Endometrium (tissue), 2 donors: ENCODE results near the gene CUTA.

Experiments used
- FAIRE-seq: peaks from 2 replicates; lab custom pipeline; 2012; peaks lifted over from hg19 to GRCh38; lab: Jason Lieb, UNC
- donor health status: control.
- donor health status: control.

The CUTA gene

DNA sequence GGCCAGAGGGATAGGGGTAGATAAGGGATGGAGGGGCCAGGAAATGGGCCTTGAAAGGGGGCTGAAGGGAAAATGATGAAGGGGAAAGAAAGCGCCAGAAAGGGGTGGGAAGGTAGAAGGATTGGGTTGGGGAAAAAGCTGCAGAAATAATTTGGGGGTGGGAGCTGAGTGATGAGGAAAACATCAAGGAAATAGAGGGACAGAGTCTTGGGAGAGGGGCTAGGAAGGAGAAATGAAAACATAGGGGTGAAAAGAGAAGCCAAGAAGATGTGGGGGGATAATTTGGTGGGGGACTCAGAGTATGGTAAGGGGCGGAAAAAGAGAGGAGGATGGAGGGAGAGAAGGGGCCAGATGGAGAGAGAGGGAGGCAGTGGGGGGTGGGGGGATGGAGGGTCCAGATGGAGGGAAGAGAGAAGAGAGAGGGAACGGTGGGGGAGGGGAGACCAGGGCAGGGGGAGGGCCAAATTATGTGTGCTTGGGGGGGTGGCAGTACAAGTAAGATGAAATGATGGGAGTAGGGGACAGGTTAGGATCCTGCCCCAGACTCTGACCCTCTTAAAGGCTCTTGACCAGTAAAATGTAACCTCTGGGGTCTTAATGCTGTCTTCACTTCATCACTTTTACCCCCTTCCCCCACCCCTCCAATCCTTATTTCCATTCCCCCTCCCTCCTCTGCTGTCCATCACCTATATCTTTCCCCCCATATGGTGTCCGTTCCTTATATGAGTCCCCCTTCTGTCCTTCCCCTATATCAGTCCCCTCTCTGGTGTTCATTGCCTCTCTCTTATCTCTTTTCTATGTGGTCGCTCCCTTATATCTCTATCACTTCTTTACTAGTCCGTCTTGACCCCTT lies 2.8 kb upstream of the CUTA start:
- FAIRE-seq, result no peak

DNA sequence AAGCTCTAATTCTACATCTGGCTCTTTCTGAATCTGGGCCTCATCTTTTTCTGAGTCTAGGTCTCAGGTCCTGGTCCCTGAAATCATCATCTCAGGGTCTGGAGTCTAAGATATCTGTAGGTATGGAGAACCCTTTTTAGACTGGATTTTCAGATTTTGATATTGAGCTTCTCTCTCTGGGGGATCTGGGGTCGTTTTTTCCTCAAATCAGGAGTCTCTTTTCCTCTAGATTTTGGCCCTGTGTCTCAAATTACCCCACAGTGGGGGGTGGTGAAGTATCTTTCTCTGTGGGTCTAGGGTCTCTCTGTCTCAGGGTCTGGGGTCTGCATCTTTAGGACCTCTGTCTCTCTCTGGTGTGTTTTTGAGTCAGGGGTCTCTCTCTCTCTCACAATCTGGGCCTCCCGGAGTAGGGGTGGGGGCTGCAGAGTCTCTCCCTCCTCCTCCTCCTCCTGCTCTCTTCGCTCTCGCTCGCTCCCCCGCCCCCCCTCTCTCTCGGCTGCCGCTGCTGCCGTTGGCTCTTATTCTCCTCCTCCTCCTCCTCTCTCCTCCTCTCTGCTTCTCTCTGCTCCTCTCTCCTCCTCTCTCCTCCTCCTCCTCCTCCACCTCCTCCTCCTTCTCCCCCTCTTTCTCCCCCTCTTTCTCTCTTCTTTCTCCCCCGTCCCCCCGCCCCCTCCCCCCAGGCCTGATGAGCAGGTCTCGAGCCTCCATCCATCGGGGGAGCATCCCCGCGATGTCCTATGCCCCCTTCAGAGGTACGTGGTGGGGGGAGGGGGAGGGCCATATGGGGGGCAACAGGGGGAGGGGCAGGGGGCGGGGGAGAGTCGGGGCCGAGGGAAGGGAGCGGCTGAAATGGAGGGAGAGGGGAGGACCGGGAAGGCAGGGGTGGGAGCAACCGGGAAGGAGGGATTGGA lies 1.9 kb upstream of the CUTA start, which contains the start of gene SYNGAP1:
SYNGAP1 (plus strand) TSS at position 486 of the 911 bp plus-strand sequence; CDS start at position 686, 200 bp downstream.
- no peak for FAIRE-seq

DNA sequence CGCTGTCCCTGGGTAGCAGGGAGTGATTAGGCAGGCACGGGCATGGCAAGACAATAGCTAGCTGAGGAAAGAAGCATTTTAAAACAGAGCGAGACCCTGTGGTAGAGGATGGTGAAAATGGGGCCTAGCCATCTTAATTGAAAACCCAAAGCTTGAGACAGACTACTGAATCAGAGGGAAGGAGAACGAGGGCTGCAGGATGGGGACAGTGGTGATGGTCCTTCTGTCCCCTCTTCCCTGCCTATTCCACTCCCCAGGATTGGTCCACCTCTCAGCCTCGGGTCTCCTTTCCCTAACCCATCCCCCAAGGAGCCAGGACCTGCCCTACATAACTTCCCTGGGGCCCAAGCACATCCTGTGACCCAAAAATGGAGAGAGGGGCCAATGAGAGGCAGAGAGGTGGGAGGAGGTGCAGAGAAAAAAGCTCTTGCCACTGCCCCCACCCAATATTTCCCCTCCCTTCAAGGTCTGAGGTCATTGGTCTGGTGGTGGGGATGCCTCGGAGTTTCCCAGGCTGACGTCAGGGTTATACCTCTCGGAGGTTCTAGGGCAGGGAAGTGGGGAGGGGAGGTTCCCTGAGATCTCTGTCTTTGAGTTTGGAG lies 884 bp upstream of the CUTA start:
- no peak for FAIRE-seq

DNA sequence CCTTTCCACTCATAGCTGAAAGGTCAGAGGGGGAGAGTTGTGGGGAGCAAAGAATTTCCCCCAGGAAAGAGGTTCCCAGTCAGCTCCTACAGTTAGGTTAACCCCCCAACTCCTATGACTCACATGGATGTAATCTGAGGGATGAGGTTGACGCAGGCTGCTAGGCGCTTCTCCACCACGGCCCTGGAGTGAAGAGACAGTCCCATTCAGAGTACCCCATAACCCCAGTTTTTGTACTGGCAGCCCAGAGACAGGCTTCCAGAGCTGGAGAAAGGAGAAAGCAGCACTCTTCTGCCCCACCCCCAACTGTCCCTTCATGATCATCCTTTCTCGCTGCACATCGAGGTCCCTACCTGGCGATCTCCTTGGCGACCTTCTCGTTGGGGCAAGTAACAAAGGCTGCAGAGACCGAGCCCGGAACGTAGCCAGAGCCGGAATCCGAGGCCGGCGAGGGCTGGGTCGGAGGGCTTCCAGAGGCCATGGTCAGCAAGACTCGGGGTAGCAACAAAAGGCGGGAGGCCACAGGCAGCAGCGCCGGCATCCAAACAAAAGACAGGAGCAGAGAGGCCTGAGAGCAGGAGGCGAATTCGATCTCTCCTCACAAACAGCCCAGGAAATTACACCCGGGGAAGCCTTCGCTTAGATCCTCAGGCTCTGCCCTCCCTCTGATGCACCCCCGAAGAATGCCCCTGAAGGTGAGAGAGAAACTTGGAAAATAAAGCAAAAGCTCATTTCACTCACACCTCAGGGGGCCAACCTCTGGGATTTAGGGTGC lies 592 bp downstream of the CUTA start:
- no peak for FAIRE-seq

DNA sequence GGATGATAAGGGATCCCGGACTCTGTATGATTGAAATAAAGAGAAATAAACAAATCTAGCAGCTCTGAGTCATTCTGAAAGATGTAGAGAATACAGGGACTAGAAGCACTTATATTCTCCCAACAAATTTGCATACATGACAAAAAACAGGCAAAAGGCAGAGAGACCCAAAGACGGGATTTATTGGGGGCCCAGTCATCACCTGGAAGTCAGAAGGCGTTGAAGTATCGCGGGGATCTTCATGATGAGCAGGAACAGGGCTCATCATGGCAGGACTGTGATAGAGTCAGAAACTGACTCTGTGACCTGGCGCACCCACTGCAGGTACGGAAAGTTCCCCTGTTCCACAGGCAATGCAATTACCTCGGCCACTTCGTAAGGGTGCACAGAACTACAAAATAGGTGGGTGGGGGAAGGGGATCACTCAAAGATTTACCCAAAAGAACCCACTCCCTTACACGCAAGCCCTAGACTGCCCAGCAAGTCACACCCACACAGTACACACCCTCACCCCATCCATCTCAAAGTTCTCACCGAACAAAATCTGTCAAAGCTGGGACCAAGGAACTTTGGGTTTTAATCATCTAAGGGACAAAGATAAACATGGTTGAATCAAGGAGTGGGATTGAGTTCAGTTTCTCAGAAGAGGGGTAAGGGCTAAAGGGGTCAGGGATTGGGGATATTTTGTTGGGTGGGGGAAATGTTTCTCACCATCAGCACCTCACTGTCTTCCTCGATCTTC lies 1.4 kb downstream of the CUTA start:
- no peak for FAIRE-seq

DNA sequence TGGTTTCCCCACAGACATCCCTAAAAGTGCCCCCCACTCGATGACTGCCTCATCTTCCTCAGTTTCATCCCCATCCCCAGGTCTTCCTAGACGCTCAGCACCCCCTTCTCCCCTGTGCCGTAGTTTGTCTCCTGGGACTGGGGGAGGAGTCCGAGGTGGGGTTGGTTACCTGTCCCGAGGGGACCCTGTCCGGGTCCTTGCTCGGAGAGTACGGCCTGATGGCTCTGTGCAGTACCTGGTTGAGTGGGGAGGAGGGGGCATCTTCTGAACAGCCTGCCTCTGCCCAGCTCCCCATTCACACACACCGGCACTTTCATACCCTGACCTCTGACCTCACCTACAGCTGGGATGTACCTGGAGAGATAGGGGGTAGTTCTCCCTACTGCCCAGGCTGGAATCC lies 2.1 kb downstream of the CUTA start:
- no peak for FAIRE-seq

DNA sequence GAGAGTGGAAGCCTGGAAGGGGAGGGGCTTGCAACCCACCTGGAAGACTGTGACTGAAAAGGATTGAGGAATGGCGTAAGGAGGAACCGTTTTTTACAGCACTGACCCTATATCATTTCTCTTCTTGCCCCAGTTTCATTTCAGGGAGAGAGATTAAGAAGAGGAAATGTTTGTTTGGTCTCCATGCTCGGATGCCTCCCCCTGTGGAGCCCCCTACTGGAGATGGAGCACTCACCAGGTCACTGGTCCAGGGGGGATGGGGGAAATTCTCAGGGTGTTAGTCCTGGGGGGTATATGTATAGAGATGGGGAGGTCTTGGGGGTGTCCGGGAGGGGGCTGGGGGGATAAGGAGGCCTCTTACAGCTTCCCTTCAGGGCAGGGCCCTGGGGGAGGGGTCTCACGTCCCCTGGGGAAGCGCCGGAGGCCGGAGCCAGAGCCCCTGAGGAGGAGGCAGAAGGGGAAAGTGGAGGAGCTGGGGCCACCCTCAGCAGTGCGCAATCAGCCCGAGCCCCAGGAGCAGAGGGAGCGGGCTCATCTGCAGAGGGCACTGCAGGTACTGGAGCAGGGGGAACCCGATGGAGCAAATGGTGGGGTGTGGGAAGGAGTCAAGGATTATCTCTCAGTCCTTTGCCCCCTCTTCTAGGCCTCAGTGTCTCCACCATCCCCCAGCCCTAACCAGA lies 3.2 kb downstream of the CUTA start:
- no peak for FAIRE-seq

DNA sequence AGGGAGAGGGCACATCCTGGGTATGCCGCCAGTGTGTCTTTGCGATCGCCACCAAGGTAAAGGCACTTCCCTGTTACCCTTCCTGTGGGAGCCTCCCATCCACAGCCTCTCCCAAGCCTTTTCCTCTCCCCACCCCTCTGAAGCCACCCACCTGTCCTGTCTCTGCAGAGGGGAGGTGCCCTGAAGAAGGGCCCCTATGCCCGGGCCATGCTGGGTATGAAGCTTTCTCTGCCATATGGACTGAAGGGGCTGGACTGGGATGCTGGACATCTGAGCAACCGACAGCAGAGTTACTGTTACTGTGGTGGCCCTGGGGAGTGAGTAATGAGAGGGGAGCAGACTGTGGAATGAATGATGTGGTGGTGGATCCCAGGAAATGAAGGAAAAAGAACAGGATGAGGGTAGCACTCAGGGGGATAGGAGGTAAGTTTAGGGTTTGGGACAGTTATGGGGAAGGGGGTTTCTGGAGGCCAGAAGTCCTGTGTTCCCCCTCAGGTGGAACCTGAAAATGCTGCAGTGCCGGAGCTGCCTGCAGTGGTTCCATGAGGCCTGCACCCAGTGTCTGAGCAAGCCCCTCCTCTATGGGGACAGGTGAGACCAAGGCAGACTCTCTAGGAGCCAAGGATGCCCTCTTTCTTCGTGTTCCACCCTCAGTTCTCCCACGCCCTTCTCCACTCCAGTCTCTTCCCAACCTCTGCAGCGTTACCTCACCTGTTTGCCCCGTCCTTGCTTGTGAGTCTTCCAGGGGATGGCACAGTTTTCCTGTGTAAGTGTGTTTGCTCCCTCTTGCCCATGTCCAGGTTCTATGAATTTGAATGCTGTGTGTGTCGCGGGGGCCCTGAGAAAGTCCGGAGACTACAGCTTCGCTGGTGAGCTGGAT lies 4.4 kb downstream of the CUTA start:
- no peak for FAIRE-seq

DNA sequence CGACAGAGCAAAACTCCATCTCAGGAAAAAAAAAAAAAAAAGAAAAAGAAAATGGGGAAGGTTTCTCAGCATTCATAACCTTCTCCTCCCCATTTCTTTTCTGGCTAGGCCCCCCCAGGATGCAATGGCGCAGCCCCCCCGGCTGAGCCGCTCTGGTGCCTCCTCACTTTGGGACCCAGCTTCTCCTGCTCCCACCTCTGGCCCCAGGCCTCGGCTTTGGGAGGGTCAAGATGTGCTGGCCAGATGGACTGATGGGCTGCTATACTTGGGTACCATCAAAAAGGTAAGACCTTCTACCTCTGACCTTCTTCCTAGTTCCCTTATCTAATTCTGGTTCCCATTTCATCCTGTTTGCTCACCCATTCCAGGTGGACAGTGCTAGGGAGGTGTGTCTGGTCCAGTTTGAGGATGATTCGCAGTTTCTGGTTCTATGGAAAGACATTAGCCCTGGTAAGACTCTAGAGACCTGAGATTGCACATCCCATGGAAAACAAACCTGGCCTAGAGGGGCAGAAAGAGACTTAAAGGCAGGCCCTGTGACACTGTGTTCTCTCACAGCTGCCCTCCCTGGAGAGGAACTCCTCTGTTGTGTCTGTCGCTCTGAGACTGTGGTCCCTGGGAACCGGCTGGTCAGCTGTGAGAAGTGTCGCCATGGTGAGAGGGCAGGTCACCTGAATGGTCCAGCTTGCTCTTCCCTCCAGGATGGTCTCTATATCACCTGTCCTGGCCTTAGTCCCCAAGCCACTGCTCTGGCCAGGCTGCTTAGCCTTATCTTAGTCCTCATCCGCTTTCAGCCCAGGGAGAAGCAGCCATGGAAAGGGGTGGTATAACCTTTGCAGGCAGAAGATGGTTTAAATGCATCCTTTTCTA lies 5.5 kb downstream of the CUTA start:
- FAIRE-seq, result no peak

DNA sequence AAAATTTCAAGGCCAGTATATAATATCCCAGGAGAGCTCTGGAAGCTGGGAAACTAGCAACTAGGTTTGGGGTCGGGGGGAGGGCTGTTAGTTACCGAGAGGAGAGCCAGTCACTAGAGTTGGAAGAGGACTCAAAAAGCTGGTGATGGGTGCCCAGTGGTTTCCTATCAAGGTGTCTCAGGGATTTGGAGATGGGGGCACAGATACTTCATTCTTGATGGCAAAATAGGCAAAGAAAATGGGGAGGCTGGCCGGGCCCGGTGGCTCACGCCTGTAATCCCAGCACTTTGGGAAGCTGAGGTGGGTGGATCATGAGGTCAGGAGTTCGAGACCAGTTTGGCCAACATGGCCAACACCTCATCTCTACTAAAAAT lies 6.3 kb downstream of the CUTA start:
- no peak for FAIRE-seq

DNA sequence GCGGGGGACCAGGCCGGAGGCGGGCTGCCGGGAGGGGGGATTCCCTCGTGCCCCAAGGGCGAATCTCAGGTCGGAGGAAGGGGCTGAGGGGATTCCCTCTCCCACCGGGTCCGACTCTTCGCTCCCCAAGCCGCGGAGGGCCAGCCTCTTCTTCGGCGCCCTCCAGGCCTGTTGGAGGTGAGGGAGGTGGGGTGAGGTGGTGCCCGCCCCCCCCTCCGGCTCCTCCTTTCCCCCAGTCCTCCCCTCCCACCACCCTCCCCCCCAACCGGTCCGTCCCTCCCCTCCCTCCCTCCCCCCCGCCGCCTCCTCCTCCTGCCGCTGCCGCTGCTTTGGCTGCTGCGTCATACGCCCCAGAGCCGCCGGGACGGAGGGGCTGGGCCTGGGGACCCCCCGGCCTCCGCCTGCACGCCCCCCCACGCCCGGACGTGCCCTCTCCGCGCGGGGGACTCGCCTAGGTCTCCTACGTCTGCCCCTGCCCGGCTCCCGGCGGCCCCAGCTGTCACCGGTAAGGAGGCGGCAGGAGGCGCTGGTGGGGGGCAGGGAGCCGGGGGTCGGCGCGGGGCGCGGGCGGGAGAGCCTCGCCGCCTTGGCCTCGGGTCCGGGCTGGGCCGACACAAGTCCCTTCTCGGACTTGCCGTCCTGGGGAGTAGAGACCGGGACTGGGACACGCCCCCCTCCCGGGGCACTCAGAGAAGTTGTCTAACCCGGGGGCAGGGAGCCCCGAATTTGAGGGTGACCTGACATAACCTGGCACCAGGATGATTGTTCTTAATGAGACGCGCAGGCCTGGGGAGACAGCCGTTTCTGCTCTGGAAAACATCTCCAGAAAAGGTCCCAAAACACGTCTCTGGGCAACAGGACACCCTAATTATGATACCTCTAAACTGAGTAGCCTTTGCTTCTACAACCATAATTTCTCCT lies 6.9 kb downstream of the CUTA start, which contains the start of gene PHF1:
PHF1 (plus strand) TSS at position 304 of the 921 bp plus-strand sequence. CDS start 1,250 bp downstream, outside the sequence.
- no peak for FAIRE-seq

DNA sequence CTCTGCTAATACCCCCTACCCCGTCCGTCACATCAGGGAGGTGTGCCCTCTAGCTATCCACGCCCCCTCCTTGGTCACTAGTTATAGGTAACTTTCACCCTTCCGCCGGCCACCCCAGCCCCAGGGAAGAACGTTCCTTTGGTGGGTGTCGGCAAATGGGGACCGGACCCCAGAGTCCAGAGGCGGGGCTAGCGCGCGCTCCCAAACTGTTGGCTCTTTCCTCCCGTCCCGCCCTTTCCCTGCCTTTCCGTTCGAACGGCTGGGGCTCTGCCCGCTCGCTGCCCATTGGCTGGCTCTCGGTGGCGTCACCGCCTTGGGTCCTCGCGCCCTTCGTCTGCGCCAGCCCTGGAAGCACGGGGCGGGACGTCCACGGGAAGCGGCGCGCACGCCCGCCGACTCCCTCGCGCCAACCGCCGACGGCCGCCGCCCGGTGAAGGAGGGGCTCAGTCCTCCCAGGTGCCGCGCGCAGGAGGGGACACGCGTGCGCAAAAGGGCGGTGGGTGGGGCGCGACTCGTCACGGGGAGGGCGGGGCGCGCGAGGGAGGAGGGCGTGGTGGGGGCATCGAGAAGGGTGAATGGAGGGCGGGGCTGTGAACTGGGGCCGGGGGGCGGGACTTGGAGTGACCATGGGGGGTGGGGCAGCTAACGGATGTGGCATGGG lies 7.7 kb downstream of the CUTA start:
- FAIRE-seq, result no peak

DNA sequence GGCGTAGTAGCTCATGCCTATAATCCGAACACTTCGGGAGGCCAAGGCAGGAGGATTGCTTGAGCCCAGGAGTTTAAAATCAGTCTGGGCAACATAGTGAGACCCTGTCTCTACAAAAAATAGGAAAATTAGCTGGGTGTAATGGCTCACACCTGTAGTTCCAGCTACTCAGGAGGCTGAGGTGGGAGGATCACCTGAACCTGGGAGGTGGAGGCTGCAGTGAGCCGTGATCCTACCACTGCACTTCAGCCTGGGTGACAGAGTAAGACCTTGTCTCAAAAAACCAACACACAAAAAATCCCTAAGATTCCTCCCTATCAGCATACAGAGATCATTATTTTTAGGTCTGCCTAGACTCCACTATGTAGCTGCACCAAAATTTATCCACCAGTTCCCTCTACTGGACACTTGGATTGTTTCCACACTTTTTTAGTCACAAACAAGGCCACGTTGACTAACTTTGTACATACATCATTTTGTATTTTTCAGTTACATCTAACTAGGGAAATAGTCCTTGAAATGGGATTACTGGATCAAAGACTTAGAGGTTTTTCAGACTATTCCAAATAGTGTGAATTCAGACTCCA lies 10.7 kb downstream of the CUTA start:
- FAIRE-seq, result no peak

DNA sequence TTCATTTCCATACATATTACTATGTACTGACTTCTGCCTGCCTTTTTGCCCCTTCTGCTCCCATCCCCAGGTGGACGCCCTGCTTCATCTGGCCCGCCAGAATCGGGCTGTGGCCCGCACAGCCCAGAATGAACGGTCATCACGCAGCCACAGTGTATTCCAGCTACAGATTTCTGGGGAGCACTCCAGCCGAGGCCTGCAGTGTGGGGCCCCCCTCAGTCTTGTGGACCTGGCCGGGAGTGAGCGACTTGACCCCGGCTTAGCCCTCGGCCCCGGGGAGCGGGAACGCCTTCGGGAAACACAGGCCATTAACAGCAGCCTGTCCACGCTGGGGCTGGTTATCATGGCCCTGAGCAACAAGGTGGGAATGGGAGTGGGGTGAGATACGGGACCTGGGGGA lies 11.8 kb downstream of the CUTA start:
- FAIRE-seq, result no peak

DNA sequence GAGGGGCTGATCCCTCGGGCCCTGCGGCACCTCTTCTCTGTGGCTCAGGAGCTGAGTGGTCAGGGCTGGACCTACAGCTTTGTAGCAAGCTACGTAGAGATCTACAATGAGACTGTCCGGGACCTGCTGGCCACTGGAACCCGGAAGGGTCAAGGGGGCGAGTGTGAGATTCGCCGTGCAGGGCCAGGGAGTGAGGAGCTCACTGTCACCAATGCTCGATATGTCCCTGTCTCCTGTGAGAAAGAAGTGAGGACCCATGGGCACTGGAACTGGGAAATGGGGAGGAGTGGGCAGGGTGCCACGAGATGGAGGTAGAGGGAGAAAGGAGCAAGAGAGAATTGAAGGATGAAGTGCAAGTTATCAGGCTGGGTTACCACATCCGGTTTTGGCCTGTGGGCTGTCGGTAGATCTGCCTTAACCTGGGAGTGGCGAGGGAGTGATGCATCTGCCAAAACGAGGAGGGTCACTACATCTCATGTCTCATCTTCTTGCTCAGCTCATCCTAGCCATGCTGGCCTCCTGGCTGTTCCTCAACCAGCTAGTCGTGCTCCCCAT lies 12.4 kb downstream of the CUTA start:
- no peak for FAIRE-seq

DNA sequence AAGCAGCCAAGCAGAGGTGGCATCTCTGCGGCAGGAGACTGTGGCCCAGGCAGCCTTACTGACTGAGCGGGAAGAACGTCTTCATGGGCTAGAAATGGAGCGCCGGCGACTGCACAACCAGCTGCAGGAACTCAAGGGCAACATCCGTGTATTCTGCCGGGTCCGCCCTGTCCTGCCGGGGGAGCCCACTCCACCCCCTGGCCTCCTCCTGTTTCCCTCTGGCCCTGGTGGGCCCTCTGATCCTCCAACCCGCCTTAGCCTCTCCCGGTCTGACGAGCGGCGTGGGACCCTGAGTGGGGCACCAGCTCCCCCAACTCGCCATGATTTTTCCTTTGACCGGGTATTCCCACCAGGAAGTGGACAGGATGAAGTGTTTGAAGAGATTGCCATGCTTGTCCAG lies 13.0 kb downstream of the CUTA start:
- FAIRE-seq, result no peak
